HEK293 (cell line): ENCODE measurements around the gene RNF11.

Experiments
- ATF2 ChIP-seq: fragments of 450-650 bp; formaldehyde crosslinking; IDR thresholded peaks from 2 replicates; pipeline ENCODE4 v1.5.1; 2016; ENCODE audit warnings: missing biosample characterization, missing genetic modification characterization, low read depth
- BCL11A ChIP-seq: fragments of 450-650 bp; formaldehyde crosslinking; IDR thresholded peaks from 2 replicates; pipeline ENCODE4 v1.5.1; 2016; ENCODE audit warnings: low read depth, missing biosample characterization, missing genetic modification characterization
- BCL11B ChIP-seq: fragments of 450-650 bp; formaldehyde crosslinking; IDR thresholded peaks from 2 replicates; pipeline ENCODE4 v1.5.1; 2016; ENCODE audit warnings: low read depth, missing biosample characterization, missing genetic modification characterization
- BCL6B ChIP-seq: fragments of 450-650 bp; formaldehyde crosslinking; IDR thresholded peaks from 2 replicates; pipeline ENCODE4 v1.5.1; 2017; ENCODE audit warnings: missing biosample characterization, missing genetic modification characterization
- GFI1B ChIP-seq: fragments of 450-650 bp; formaldehyde crosslinking; IDR thresholded peaks from 2 replicates; pipeline ENCODE4 v1.5.1; 2016; ENCODE audit warnings: missing biosample characterization, missing genetic modification characterization
- GLI2 ChIP-seq: fragments of 450-650 bp; formaldehyde crosslinking; IDR thresholded peaks from 2 replicates; pipeline ENCODE4; 2017; ENCODE audit warnings: missing biosample characterization, missing genetic modification characterization, low read depth, borderline replicate concordance
- GLIS2 ChIP-seq: fragments of 450-650 bp; formaldehyde crosslinking; IDR thresholded peaks from 2 replicates; pipeline ENCODE4 v1.5.1; 2016; ENCODE audit warnings: missing biosample characterization, missing genetic modification characterization
- KLF9 ChIP-seq: fragments of 450-650 bp; formaldehyde crosslinking; IDR thresholded peaks from 2 replicates; pipeline ENCODE4 v1.5.1; 2016; ENCODE audit warnings: missing biosample characterization, missing genetic modification characterization, low read depth
- SCRT1 ChIP-seq: fragments of 450-650 bp; formaldehyde crosslinking; IDR thresholded peaks from 2 replicates; pipeline ENCODE4 v1.5.1; 2016; ENCODE audit warnings: missing biosample characterization, missing genetic modification characterization, borderline replicate concordance
- SP2 ChIP-seq: fragments of 450-650 bp; formaldehyde crosslinking; IDR thresholded peaks from 2 replicates; pipeline ENCODE4 v1.5.1; 2016; ENCODE audit warnings: missing biosample characterization, missing genetic modification characterization
- SP3 ChIP-seq: fragments of 450-650 bp; formaldehyde crosslinking; IDR thresholded peaks from 2 replicates; pipeline ENCODE4 v1.5.1; 2016; ENCODE audit warnings: missing biosample characterization, missing genetic modification characterization
- WT1 ChIP-seq: fragments of 450-650 bp; formaldehyde crosslinking; IDR thresholded peaks from 2 replicates; pipeline ENCODE4 v1.5.1; 2016; ENCODE audit warnings: missing biosample characterization, missing genetic modification characterization
- ZFP3 ChIP-seq: fragments of 450-650 bp; formaldehyde crosslinking; IDR thresholded peaks from 2 replicates; pipeline ENCODE4 v1.5.1; 2016; ENCODE audit warnings: low read depth, missing biosample characterization, missing genetic modification characterization
- ZIC2 ChIP-seq: fragments of 450-650 bp; formaldehyde crosslinking; IDR thresholded peaks from 2 replicates; pipeline ENCODE4 v1.5.1; 2016; ENCODE audit warnings: missing biosample characterization, missing genetic modification characterization
- ZNF157 ChIP-seq: fragments of 450-650 bp; formaldehyde crosslinking; IDR thresholded peaks from 2 replicates; pipeline ENCODE4 v1.5.1; 2016; ENCODE audit warnings: missing biosample characterization, missing genetic modification characterization
- ZNF19 ChIP-seq: fragments of 450-650 bp; formaldehyde crosslinking; IDR thresholded peaks from 2 replicates; pipeline ENCODE4; 2016; ENCODE audit warnings: missing biosample characterization, missing genetic modification characterization, low read depth
- ZNF2 ChIP-seq: fragments of 450-650 bp; formaldehyde crosslinking; IDR thresholded peaks from 2 replicates; pipeline ENCODE4 v1.5.1; 2016; ENCODE audit warnings: missing biosample characterization, missing genetic modification characterization
- ZNF24 ChIP-seq: fragments of 450-650 bp; formaldehyde crosslinking; IDR thresholded peaks from 2 replicates; pipeline ENCODE4 v1.5.1; 2016; ENCODE audit warnings: missing biosample characterization, missing genetic modification characterization
- ZNF292 ChIP-seq: fragments of 450-650 bp; formaldehyde crosslinking; IDR thresholded peaks from 2 replicates; pipeline ENCODE4 v1.5.1; 2016; ENCODE audit warnings: low read depth, missing biosample characterization, missing genetic modification characterization, borderline replicate concordance
- ZNF350 ChIP-seq: fragments of 450-650 bp; formaldehyde crosslinking; IDR thresholded peaks from 2 replicates; pipeline ENCODE4 v1.5.0; 2017; ENCODE audit warnings: missing biosample characterization, mild to moderate bottlenecking, missing genetic modification characterization
- ZNF394 ChIP-seq: fragments of 450-650 bp; formaldehyde crosslinking; IDR thresholded peaks from 2 replicates; pipeline ENCODE4 v1.5.1; 2016; ENCODE audit warnings: missing biosample characterization, missing genetic modification characterization, mild to moderate bottlenecking, moderate library complexity, borderline replicate concordance
- ZNF510 ChIP-seq: fragments of 450-650 bp; formaldehyde crosslinking; IDR thresholded peaks from 2 replicates; pipeline ENCODE4 v1.5.1; 2018; ENCODE audit warnings: mild to moderate bottlenecking, missing genetic modification characterization, missing biosample characterization; ENCODE audit not compliant: insufficient replicate concordance
- ZNF514 ChIP-seq: fragments of 450-650 bp; formaldehyde crosslinking; IDR thresholded peaks from 2 replicates; pipeline ENCODE4 v1.5.1; 2016; ENCODE audit warnings: missing biosample characterization, missing genetic modification characterization
- ZNF518A ChIP-seq: fragments of 450-650 bp; formaldehyde crosslinking; conservative IDR thresholded peaks from 2 replicates; pipeline ENCODE4 v1.5.1; 2016; ENCODE audit warnings: low read depth, missing biosample characterization, missing genetic modification characterization
- ZNF530 ChIP-seq: fragments of 450-650 bp; formaldehyde crosslinking; IDR thresholded peaks from 2 replicates; pipeline ENCODE4 v1.5.1; 2016; ENCODE audit warnings: low read depth, missing biosample characterization, missing genetic modification characterization
- ZNF549 ChIP-seq: fragments of 450-650 bp; IDR thresholded peaks from 2 replicates; pipeline ENCODE4 v1.5.1; 2018; ENCODE audit warnings: missing biosample characterization, missing genetic modification characterization, mild to moderate bottlenecking, inconsistent platforms, moderate library complexity
- ZNF704 ChIP-seq: fragments of 450-650 bp; formaldehyde crosslinking; IDR thresholded peaks from 2 replicates; pipeline ENCODE4 v1.5.1; 2016; ENCODE audit warnings: missing biosample characterization, missing genetic modification characterization
- ZNF776 ChIP-seq: fragments of 450-650 bp; formaldehyde crosslinking; IDR thresholded peaks from 2 replicates; pipeline ENCODE4 v1.5.0; 2017; ENCODE audit warnings: missing biosample characterization, missing genetic modification characterization, borderline replicate concordance
- ZNF777 ChIP-seq: fragments of 450-650 bp; formaldehyde crosslinking; IDR thresholded peaks from 2 replicates; pipeline ENCODE4 v1.5.1; 2017; ENCODE audit warnings: missing biosample characterization, missing genetic modification characterization, borderline replicate concordance
- ZNF792 ChIP-seq: fragments of 450-650 bp; formaldehyde crosslinking; IDR thresholded peaks from 2 replicates; pipeline ENCODE4 v1.5.1; 2016; ENCODE audit warnings: missing biosample characterization, missing genetic modification characterization

RNF11 gene

GRCh38 chr1:51236531-51237350, 668 bp downstream of the RNF11 start (continued):
- peak; percentile 31; the same call in 1 of the 2 replicates for TF ChIP-seq ZNF24 (tag by site-specific recombination)
- TF ChIP-seq ZNF549 (tag by site-specific recombination), result no peak
- TF ChIP-seq ZNF518A (tag by site-specific recombination), result no peak
- TF ChIP-seq GFI1B, result no peak
- TF ChIP-seq ZNF510, result no peak
- TF ChIP-seq ZNF350 (tag by site-specific recombination), result no peak
- TF ChIP-seq ZNF704 (tag by site-specific recombination), result no peak
- TF ChIP-seq ZNF792 (tag by site-specific recombination), result no peak
- TF ChIP-seq KLF9 (tag by site-specific recombination), result peak; percentile 21
- TF ChIP-seq ZNF2 (tag by site-specific recombination), result peak; percentile 59
- no peak for TF ChIP-seq BCL11A (tag by site-specific recombination)
- no peak for TF ChIP-seq ZNF157 (tag by site-specific recombination)
- no peak for TF ChIP-seq ZNF19 (tag by site-specific recombination)
- peak; percentile 45; the same call in 1 of the 2 replicates for TF ChIP-seq ZIC2 (tag by site-specific recombination)
- no peak for TF ChIP-seq BCL6B (tag by site-specific recombination)
- TF ChIP-seq BCL11B (tag by site-specific recombination), result no peak
- TF ChIP-seq WT1 (tag by site-specific recombination), result no peak; the same call in 1 of the 2 replicates
- no peak; the same call in 1 of the 2 replicates for TF ChIP-seq ZNF777
- TF ChIP-seq SCRT1 (tag by site-specific recombination), result no peak
- no peak for TF ChIP-seq ZNF776 (tag by site-specific recombination)
- TF ChIP-seq ZFP3 (tag by site-specific recombination), result no peak
- no peak for TF ChIP-seq ZNF394 (tag by site-specific recombination)
- peak; percentile 95 for TF ChIP-seq GLIS2 (tag by site-specific recombination)
- no peak for TF ChIP-seq ZNF514 (tag by site-specific recombination)
- no peak for TF ChIP-seq ZNF530 (tag by site-specific recombination)
- TF ChIP-seq GLI2, result no peak
- TF ChIP-seq SP3, result 0 out of 2 replicates have a peak, but pooled peaks have one; percentile 18
- TF ChIP-seq SP2 (tag by site-specific recombination), result peak; percentile 67
- no peak for TF ChIP-seq ATF2 (tag by site-specific recombination)
- no peak for TF ChIP-seq ZNF292 (tag by site-specific recombination)
